Sigmoid colon (tissue), 7 donors: ENCODE measurements around the gene DDB1. TPM values are rescaled to one million over a fixed set of nuclear protein-coding genes. Genes with fewer than 3 reads are reported as not detected.
"Not testable (repeated sequence)": the region's sequence is repeated elsewhere in the genome, so short reads cannot be mapped to it uniquely, and the experiment has no call there.

Experiments used
- DNase-seq: peaks from one replicate; pipeline ENCODE4 v3.0.0-alpha.2; 2019
- H3K27ac ChIP-seq, 4 donors: fragments of 200-600 bp; sonication (generic); one replicate each; pipeline ENCODE4 v1.5.1; 2016 to 2019; ENCODE audit warnings: mild to moderate bottlenecking in 1 of 4
- H3K27me3 ChIP-seq, 3 donors: fragments of 200-600 bp; sonication (generic); one replicate each; pipeline ENCODE4 v1.5.1; 2019; ENCODE audit warnings: mild to moderate bottlenecking in 1 of 3
- H3K36me3 ChIP-seq, 4 donors: fragments of 200-600 bp; sonication (generic); one replicate each; pipeline ENCODE4 v1.5.1; 2016 to 2019
- H3K4me1 ChIP-seq, 4 donors: fragments of 200-600 bp; sonication (generic); one replicate each; pipeline ENCODE4 v1.5.1; 2017 to 2019
- H3K4me3 ChIP-seq, 4 donors: fragments of 200-600 bp; sonication (generic); one replicate each; pipeline ENCODE4 v1.5.1; 2017 to 2019; ENCODE audit warnings: mild to moderate bottlenecking in 2 of 4, moderate library complexity in 1 of 4
- H3K9me3 ChIP-seq, 4 donors: fragments of 200-600 bp in 3 of 4; sonication (generic) in 3 of 4; one replicate each; pipeline versions ENCODE4 v1.5.1 to v1.6.1; 2013 to 2019
- CTCF ChIP-seq, 4 experiments: fragments of 450-650 bp in 3 of 4; fragments of 200-600 bp in 1 of 4; IDR thresholded peaks; one replicate each; pipeline ENCODE4 v1.5.1; 2016 to 2019; ENCODE audit warnings: antibody characterized with exemption in 4 of 4, mild to moderate bottlenecking in 3 of 4, moderate library complexity in 2 of 4
- POLR2AphosphoS5 ChIP-seq, 4 donors: sonication (generic); formaldehyde crosslinking; IDR thresholded peaks; one replicate each; pipeline ENCODE4 v1.6.1; 2017; ENCODE audit warnings: antibody characterized with exemption in 4 of 4
- WGBS, 2 donors: extraction: QIAGEN DNeasy Blood & Tissue Kit; methylation state at CpG; one replicate each; pipeline ENCODE4 v1.1.7; 2013; 5-methylcytosine and 5-hydroxymethylcytosine counted together
- intact Hi-C: fragments of 100-400 bp; cut with DNase I; formaldehyde crosslinking; loops from one replicate; pipeline ENCODE4 v1.15.1; 2023
- polyA plus RNA-seq, 3 donors: library from polyadenylated mRNA; stranded (reverse); fragments of 200-250 nt; gene quantifications; one replicate each; pipeline ENCODE4 v1.2.3, GENCODE V29; 2013
- total RNA-seq, 4 donors: library from RNA; depleted of rRNA; stranded (reverse); fragments of >200 nt; gene quantifications; one replicate each; pipeline ENCODE4 v1.1.0, GENCODE V29; 2016
- donor health status: healthy with polysubstance abuse.
- donor health status: Bipolar disorder and iron deficiency.
- donor health status: healthy.

DDB1 gene
- total and polyA plus RNA-seq, 7 donors: 68.2 to 120 (median 103) TPM

- 52 to 61% methylated on average over 12 of the region's 12 CpGs for WGBS, 2 donors
- Histone ChIP-seq H3K27ac (no peak overlapping the region), H3K9me3 (no peaks in the 10 kb centered on the region), H3K4me3 (no peak overlapping the region), H3K36me3 (no peaks in the 10 kb centered on the region), H3K4me1 (no peaks in the 10 kb centered on the region), H3K27me3 (no peaks in the 10 kb centered on the region)
- intact Hi-C loops: no loop called here
- TF ChIP-seq POLR2AphosphoS5 (IDR thresholded peaks at IDR 0.05) (no peak), CTCF (IDR thresholded peaks at IDR 0.05) (peak; percentile 19 to 63 (median 52))
- no peak for DNase-seq
These were observed 78.4 kb downstream of the DDB1 start for GRCh38 chr11:61254403-61255025.

GRCh38 chr11:61252332-61252731 lies 80.6 kb downstream of the DDB1 start:
- H3K27me3 ChIP-seq, DNase-seq, intact Hi-C loops, H3K4me3 ChIP-seq, H3K27ac ChIP-seq, H3K9me3 ChIP-seq, H3K4me1 ChIP-seq, H3K36me3 ChIP-seq: not testable (repeated sequence)
- WGBS, 2 donors: 13 to 55% methylated on average over 1 of the region's 1 CpG

GRCh38 chr11:61250796-61251765 lies 81.8 kb downstream of the DDB1 start:
- DNase-seq, H3K27ac ChIP-seq, H3K27me3 ChIP-seq, H3K4me3 ChIP-seq, H3K36me3 ChIP-seq, H3K4me1 ChIP-seq, H3K9me3 ChIP-seq, intact Hi-C loops: not testable (repeated sequence)
- 76 to 79% methylated on average over 20 of the region's 20 CpGs for WGBS, 2 donors

Other genes with a start within 250 kb of the DDB1 start
- gene CD5, start 230.6 kb downstream of the DDB1 start, total RNA-seq: under 1 TPM in 2 of 4 donors, not detected in 2; 0.54 to 0.55 TPM
- 10 to 100 TPM in 1 of 3 donors, under 1 TPM in 2; 0.23 to 12.3 (median 0.60) TPM for gene CD5, start 230.6 kb downstream of the DDB1 start, polyA plus RNA-seq
- 10 to 100 TPM in 3 of 4 donors, 1 to 10 TPM in 1; 8.6 to 25.4 (median 18.5) TPM for gene VPS37C, start 171.7 kb downstream of the DDB1 start, total RNA-seq
- 10 to 100 TPM; 16.9 to 19.3 (median 18.6) TPM for gene VPS37C, start 171.7 kb downstream of the DDB1 start, polyA plus RNA-seq
- 1 to 10 TPM in 1 of 4 donors, under 1 TPM in 1, not detected in 2; 0.33 to 2.5 TPM for gene PGA3, start 129.6 kb downstream of the DDB1 start, total RNA-seq
- gene PGA3, start 129.6 kb downstream of the DDB1 start, polyA plus RNA-seq: 10 to 100 TPM in 2 of 3 donors, under 1 TPM in 1; 0.06 to 25.2 (median 14.3) TPM
- gene PGA4, start 110.8 kb downstream of the DDB1 start, total RNA-seq: 1 to 10 TPM in 2 of 4 donors, not detected in 2; 2.5 to 4.3 TPM
- gene PGA4, start 110.8 kb downstream of the DDB1 start, polyA plus RNA-seq: 10 to 100 TPM in 1 of 3 donors, 1 to 10 TPM in 1, under 1 TPM in 1; 0.26 to 27.6 (median 5.3) TPM
- 1 to 10 TPM in 1 of 4 donors, not detected in 3; 2.1 TPM for gene PGA5, start 91.9 kb downstream of the DDB1 start, total RNA-seq
- gene PGA5, start 91.9 kb downstream of the DDB1 start, polyA plus RNA-seq: 1 to 10 TPM in 2 of 3 donors, not detected in 1; 1.2 to 1.8 TPM
- gene VWCE, start 37.8 kb downstream of the DDB1 start, total RNA-seq: 1 to 10 TPM in 2 of 4 donors, under 1 TPM in 2; 0.49 to 5.5 (median 0.81) TPM
- gene VWCE, start 37.8 kb downstream of the DDB1 start, polyA plus RNA-seq: under 1 TPM in 1 of 3 donors, not detected in 2; 0.61 TPM
- 10 to 100 TPM; 10.8 to 12.0 (median 11.8) TPM for gene TKFC, start 123 bp upstream of the DDB1 start, total RNA-seq
- gene TKFC, start 123 bp upstream of the DDB1 start, polyA plus RNA-seq: 10 to 100 TPM; 14.4 to 40.0 (median 29.4) TPM
- gene CYB561A3, start 28.8 kb upstream of the DDB1 start, total RNA-seq: 10 to 100 TPM; 17.3 to 39.6 (median 30.5) TPM
- 10 to 100 TPM; 35.1 to 66.2 (median 39.6) TPM for gene CYB561A3, start 28.8 kb upstream of the DDB1 start, polyA plus RNA-seq
- gene TMEM138, start 29.3 kb upstream of the DDB1 start, total RNA-seq: 10 to 100 TPM; 13.5 to 33.8 (median 21.0) TPM
- gene TMEM138, start 29.3 kb upstream of the DDB1 start, polyA plus RNA-seq: 10 to 100 TPM; 12.6 to 39.9 (median 19.4) TPM
- 10 to 100 TPM in 3 of 4 donors, 1 to 10 TPM in 1; 6.9 to 17.6 (median 12.0) TPM for gene TMEM216, start 59.5 kb upstream of the DDB1 start, total RNA-seq
- gene TMEM216, start 59.5 kb upstream of the DDB1 start, polyA plus RNA-seq: 10 to 100 TPM; 12.5 to 14.4 (median 14.1) TPM
- gene CPSF7, start 96.9 kb upstream of the DDB1 start, total RNA-seq: 10 to 100 TPM; 38.2 to 45.4 (median 42.0) TPM
- gene CPSF7, start 96.9 kb upstream of the DDB1 start, polyA plus RNA-seq: 10 to 100 TPM; 18.0 to 48.4 (median 19.0) TPM
- gene SDHAF2, start 97.0 kb upstream of the DDB1 start, total RNA-seq: 10 to 100 TPM; 27.3 to 97.3 (median 61.2) TPM
- 10 to 100 TPM; 45.7 to 62.5 (median 61.7) TPM for gene SDHAF2, start 97.0 kb upstream of the DDB1 start, polyA plus RNA-seq
- gene LRRC10B, start 175.6 kb upstream of the DDB1 start, total RNA-seq: 1 to 10 TPM in 2 of 4 donors, under 1 TPM in 2; 0.71 to 4.4 (median 1.3) TPM
- 1 to 10 TPM in 1 of 3 donors, not detected in 2; 1.1 TPM for gene LRRC10B, start 175.6 kb upstream of the DDB1 start, polyA plus RNA-seq
- 1 to 10 TPM in 3 of 4 donors, under 1 TPM in 1; 0.66 to 3.6 (median 1.6) TPM for gene SYT7, start 248.0 kb upstream of the DDB1 start, total RNA-seq
- gene SYT7, start 248.0 kb upstream of the DDB1 start, polyA plus RNA-seq: 1 to 10 TPM; 4.2 to 8.4 (median 6.6) TPM